ENCODE results near the gene PRXL2B.

PRXL2B gene

GRCh38 chr1:2636733-2637132, 50.2 kb downstream of the PRXL2B start:
- peaks cover 12% of the 10 kb centered on the region for H3K9me3 Mint-ChIP-seq
- peaks cover 29% of the 10 kb centered on the region for H3K27me3 Mint-ChIP-seq (ENCODE audit: low read depth, poor library complexity)
- no peak overlapping the region for H3K4me3 Mint-ChIP-seq
- no peak for TF ChIP-seq CTCF (IDR thresholded peaks at IDR 0.05)
- no peaks in the 10 kb centered on the region for H3K36me3 Mint-ChIP-seq (ENCODE audit: low read depth)
- DNase-seq: no peak
- peak overlapping the region; percentile 27 for H3K27ac Mint-ChIP-seq
- H3K4me1 Mint-ChIP-seq: peaks cover 5% of the 10 kb centered on the region

DNA sequence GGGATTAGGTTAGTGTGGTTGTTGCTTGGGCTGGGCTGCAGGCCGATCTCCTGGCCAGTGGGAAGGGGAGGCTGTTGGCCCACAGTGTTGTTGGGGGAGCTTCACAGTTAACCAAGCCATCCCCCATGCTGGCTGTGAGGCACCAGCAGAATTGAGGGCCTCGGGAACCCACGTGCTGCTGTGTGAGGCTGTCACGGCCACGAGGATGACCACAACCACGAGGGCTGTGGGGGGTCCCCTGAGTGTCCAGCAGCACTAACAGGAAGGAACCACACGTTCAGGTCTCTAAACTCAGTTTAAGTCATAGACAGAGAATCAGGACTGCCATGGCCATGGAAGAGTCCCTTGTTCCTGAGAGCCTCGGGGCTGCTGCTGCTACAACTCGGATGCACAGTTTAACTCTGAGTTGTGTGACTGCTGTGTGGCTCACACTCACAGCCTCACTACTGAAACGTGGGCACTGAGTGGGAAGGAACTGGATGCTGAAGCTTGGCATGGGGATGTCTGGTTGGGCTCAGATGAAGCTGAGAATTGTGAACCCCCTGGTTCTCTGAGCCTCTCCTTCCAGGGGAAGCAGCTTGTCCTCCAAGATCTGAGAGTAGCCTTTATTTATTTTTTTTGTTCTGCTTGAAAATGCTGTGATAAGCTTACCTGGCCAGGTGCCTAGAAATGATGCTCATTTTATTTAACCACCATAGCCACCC, 51.0 kb downstream of the PRXL2B start:
- H3K27ac Mint-ChIP-seq: no peak overlapping the region
- no peak overlapping the region for H3K4me3 Mint-ChIP-seq
- peaks cover 8% of the 10 kb centered on the region for H3K4me1 Mint-ChIP-seq
- peaks cover 12% of the 10 kb centered on the region for H3K9me3 Mint-ChIP-seq
- H3K27me3 Mint-ChIP-seq (ENCODE audit: low read depth, poor library complexity): peaks cover 21% of the 10 kb centered on the region
- no peaks in the 10 kb centered on the region for H3K36me3 Mint-ChIP-seq (ENCODE audit: low read depth)
- no peak for TF ChIP-seq CTCF (IDR thresholded peaks at IDR 0.05)
- DNase-seq: no peak

- peaks cover 21% of the 10 kb centered on the region for H3K27me3 Mint-ChIP-seq (ENCODE audit: low read depth, poor library complexity)
- no peak overlapping the region for H3K27ac Mint-ChIP-seq
- H3K4me3 Mint-ChIP-seq: no peak overlapping the region
- peaks cover 12% of the 10 kb centered on the region for H3K9me3 Mint-ChIP-seq
- no peaks in the 10 kb centered on the region for H3K36me3 Mint-ChIP-seq (ENCODE audit: low read depth)
- peaks cover 5% of the 10 kb centered on the region for H3K4me1 Mint-ChIP-seq
- no peak for DNase-seq
- no peak for TF ChIP-seq CTCF (IDR thresholded peaks at IDR 0.05)
Observed at GRCh38 chr1:2638466-2639115, 52.0 kb downstream of the PRXL2B start.

DNA sequence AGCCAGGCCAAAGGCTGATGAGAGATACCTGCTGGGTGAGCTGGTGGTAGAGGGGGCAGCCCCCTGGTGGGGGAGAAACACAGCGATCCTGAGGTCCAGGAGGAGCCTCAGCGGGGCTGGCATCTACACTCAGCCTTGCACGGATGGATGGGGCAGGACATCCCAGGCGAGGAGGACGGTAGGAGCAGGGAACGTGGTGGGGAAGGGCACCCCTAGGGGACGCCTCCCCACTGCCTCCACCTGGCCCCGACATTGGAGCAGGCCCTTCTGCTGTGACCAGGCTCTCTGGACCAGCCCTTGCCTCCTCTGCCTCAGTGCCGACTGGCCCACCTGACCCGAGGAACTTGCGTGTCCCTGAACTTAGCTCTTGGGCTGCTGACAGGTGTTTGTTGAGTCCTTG, 52.6 kb downstream of the PRXL2B start:
- Mint-ChIP-seq H3K4me1 (peaks cover 5% of the 10 kb centered on the region), H3K27ac (no peak overlapping the region), H3K36me3 (ENCODE audit: low read depth) (no peaks in the 10 kb centered on the region), H3K27me3 (ENCODE audit: low read depth, poor library complexity) (peaks cover 21% of the 10 kb centered on the region), H3K4me3 (no peak overlapping the region), H3K9me3 (peaks cover 12% of the 10 kb centered on the region)
- no peak for TF ChIP-seq CTCF (IDR thresholded peaks at IDR 0.05)
- no peak for DNase-seq

GRCh38 chr1:2639607-2640521, 53.3 kb downstream of the PRXL2B start:
- H3K4me3 Mint-ChIP-seq: no peak overlapping the region
- H3K27me3 Mint-ChIP-seq (ENCODE audit: low read depth, poor library complexity): peaks cover 18% of the 10 kb centered on the region
- no peak for TF ChIP-seq CTCF (IDR thresholded peaks at IDR 0.05)

More at GRCh38 chr1:2639607-2640521, 53.3 kb downstream of the PRXL2B start:
- DNase-seq: no peak
- Mint-ChIP-seq H3K4me1 (peaks cover 5% of the 10 kb centered on the region), H3K36me3 (ENCODE audit: low read depth) (no peaks in the 10 kb centered on the region), H3K27ac (no peak overlapping the region), H3K9me3 (peaks cover 15% of the 10 kb centered on the region)
